OCI-LY1 (cell line): ENCODE data around the gene FNTB.

Source experiments
- H2AFZ ChIP-seq: fragments of 200-600 bp; sonication (generic), shearing (Covaris generic); 2 replicates; pipeline ENCODE4 v1.6.0; 2014; ENCODE audit warnings: antibody characterized with exemption, mild to moderate bottlenecking, low read length
- H3F3A ChIP-seq: fragments of 200-600 bp; sonication (generic), shearing (Covaris generic); 2 replicates; pipeline ENCODE4 v1.6.0; 2014; ENCODE audit warnings: mild to moderate bottlenecking, antibody characterized with exemption, low read length, moderate library complexity; ENCODE audit not compliant: insufficient read depth
- H3K27ac ChIP-seq: fragments of 200-600 bp; sonication (generic); 2 replicates; pipeline ENCODE4 v1.5.1; 2014; ENCODE audit warnings: low read length, mixed run types, mild to moderate bottlenecking, low read depth; ENCODE audit not compliant: poor library complexity, severe bottlenecking
- H3K27me3 ChIP-seq: fragments of 200-600 bp; sonication (generic); 2 replicates; pipeline ENCODE4 v1.6.0; 2014; ENCODE audit warnings: antibody characterized with exemption, mild to moderate bottlenecking, low read length, moderate library complexity; ENCODE audit not compliant: insufficient read depth
- H3K36me3 ChIP-seq: fragments of 200-600 bp; sonication (generic); 2 replicates; pipeline ENCODE4 v1.6.1; 2014; ENCODE audit warnings: mild to moderate bottlenecking, antibody characterized with exemption, low read length, moderate library complexity, mixed read lengths; ENCODE audit not compliant: insufficient read depth
- H3K4me1 ChIP-seq: fragments of 200-600 bp; sonication (generic); 2 replicates; pipeline ENCODE4 v1.5.1; 2014; ENCODE audit warnings: mild to moderate bottlenecking, low read length, moderate library complexity; ENCODE audit not compliant: insufficient read depth, severe bottlenecking
- H3K4me2 ChIP-seq: fragments of 200-600 bp; sonication (generic), shearing (Covaris generic); 2 replicates; pipeline ENCODE4 v1.6.1; 2014; ENCODE audit warnings: low read length
- H3K4me3 ChIP-seq: fragments of 200-600 bp; sonication (generic); 2 replicates; pipeline ENCODE4 v1.5.1; 2014; ENCODE audit warnings: low read length, low read depth, mild to moderate bottlenecking, mixed read lengths; ENCODE audit not compliant: poor library complexity, severe bottlenecking
- H3K79me2 ChIP-seq: fragments of 200-600 bp; shearing (Covaris generic); 2 replicates; pipeline ENCODE4 v1.6.1; 2016; ENCODE audit warnings: mixed run types, low read length, mixed read lengths; ENCODE audit not compliant: insufficient read depth
- H3K9ac ChIP-seq: fragments of 200-600 bp; sonication (generic), shearing (Covaris generic); 2 replicates; pipeline ENCODE4 v1.6.1; 2014; ENCODE audit warnings: mild to moderate bottlenecking, low read length, mixed read lengths
- H3K9me2 ChIP-seq: fragments of 200-600 bp; sonication (generic), shearing (Covaris generic); 2 replicates; pipeline ENCODE4 v1.6.1; 2014; ENCODE audit warnings: low read depth, mild to moderate bottlenecking, low read length, mixed read lengths
- H3K9me3 ChIP-seq: fragments of 200-600 bp; shearing (Covaris generic); 2 replicates; pipeline ENCODE4 v1.6.1; 2014; ENCODE audit warnings: low read length, mixed read lengths
- H4K20me1 ChIP-seq: fragments of 200-600 bp; sonication (generic), shearing (Covaris generic); 2 replicates; pipeline ENCODE4 v1.6.0; 2016; ENCODE audit warnings: mild to moderate bottlenecking, low read length; ENCODE audit not compliant: insufficient read depth
- EZH2 ChIP-seq: fragments of 200-600 bp; sonication (generic), shearing (Covaris generic); IDR thresholded peaks from 2 replicates; pipeline ENCODE4 v1.8.0; 2017; ENCODE audit warnings: borderline replicate concordance, mixed run types, mild to moderate bottlenecking, antibody characterized with exemption, low read length, moderate library complexity, mixed read lengths
- TF ChIP-seq, protein P1 (sequence below): fragments of 200-600 bp; sonication (generic), shearing (Covaris generic); IDR thresholded peaks from 2 replicates; pipeline ENCODE4 v1.5.1; 2017; ENCODE audit warnings: mild to moderate bottlenecking, antibody characterized with exemption, low read length, moderate library complexity, mixed read lengths

FNTB gene

DNA sequence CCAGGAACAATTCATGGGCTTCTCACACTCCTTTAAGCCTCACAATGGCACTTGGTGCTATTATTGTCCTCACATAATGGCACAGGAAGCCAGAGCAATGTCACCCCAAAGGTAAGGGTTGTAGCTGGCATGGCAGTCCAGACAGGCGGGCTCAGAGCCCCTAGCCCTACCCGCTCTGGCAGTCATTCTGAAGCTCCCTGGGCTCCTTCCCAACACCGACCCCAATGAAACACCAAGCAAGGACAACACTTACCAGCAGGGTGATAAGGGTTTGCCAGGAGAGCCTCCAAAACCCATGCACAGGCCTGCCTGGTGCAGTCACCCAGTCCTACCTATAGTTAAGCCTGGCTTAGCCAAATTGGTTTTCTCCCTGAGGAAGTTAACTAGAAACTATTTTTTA lies 84.8 kb downstream of the FNTB start:
- no peaks in the 10 kb centered on the region for H4K20me1 ChIP-seq
- no peaks in the 10 kb centered on the region for H3K9me2 ChIP-seq
- no peak overlapping the region for H3K4me3 ChIP-seq
- H3K9me3 ChIP-seq = no peaks in the 10 kb centered on the region
- no peak overlapping the region for H3K4me2 ChIP-seq
- TF ChIP-seq, protein P1, sequence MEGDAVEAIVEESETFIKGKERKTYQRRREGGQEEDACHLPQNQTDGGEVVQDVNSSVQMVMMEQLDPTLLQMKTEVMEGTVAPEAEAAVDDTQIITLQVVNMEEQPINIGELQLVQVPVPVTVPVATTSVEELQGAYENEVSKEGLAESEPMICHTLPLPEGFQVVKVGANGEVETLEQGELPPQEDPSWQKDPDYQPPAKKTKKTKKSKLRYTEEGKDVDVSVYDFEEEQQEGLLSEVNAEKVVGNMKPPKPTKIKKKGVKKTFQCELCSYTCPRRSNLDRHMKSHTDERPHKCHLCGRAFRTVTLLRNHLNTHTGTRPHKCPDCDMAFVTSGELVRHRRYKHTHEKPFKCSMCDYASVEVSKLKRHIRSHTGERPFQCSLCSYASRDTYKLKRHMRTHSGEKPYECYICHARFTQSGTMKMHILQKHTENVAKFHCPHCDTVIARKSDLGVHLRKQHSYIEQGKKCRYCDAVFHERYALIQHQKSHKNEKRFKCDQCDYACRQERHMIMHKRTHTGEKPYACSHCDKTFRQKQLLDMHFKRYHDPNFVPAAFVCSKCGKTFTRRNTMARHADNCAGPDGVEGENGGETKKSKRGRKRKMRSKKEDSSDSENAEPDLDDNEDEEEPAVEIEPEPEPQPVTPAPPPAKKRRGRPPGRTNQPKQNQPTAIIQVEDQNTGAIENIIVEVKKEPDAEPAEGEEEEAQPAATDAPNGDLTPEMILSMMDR = no peak
- TF ChIP-seq EZH2 = no peak
- no peak overlapping the region for H3K9ac ChIP-seq
- no peaks in the 10 kb centered on the region for H3K79me2 ChIP-seq
- peaks cover 29% of the 10 kb centered on the region for H3K4me1 ChIP-seq
- no peak overlapping the region for H3K27ac ChIP-seq
- peaks cover 28% of the 10 kb centered on the region for H3K36me3 ChIP-seq
- no peaks in the 10 kb centered on the region for H3F3A ChIP-seq
- no peak overlapping the region for H2AFZ ChIP-seq
- H3K27me3 ChIP-seq = no peaks in the 10 kb centered on the region

DNA sequence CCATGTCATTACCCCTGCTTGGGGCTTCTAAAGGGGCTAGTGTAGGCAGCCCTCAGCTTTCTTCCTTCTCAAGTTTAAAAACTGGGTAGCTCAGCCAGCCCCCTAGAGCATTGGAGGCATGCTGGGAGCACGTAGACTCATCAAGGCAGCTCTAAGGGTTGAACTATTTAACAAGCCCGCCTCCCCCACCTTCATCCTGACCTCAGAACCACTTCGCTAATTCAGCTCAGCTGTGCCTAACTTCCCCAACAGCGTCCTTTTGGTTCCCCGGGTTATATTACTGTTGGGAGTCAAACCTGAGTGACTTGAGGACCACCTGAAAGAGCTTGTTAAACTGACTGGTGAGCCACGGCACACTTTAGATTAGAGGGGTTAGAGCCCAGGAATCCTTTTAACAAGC lies 85.6 kb downstream of the FNTB start:
- no peak overlapping the region for H3K4me3 ChIP-seq
- TF ChIP-seq, protein P1 = no peak
- TF ChIP-seq EZH2 = no peak

DNA sequence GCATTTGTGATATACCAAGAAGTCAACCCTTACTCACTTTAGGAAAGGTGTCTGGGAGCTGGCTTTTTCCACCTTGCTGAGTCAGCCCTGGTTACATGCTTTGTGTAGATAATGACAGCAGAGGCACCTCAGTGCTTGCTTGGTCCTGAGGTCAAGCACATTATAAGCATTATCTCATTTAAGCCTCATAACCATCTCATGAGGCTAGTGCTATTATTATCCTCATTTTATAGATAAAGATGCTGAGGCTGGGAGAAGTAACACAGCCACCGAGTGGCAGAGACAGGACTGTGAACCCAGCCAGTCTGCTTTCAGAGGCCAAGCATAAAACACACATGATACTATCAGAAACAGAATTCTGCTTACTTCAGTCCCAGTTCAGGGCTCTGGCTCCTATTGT lies 86.2 kb downstream of the FNTB start:
- Histone ChIP-seq H3F3A (no peaks in the 10 kb centered on the region), H3K27me3 (no peaks in the 10 kb centered on the region), H3K9me3 (no peaks in the 10 kb centered on the region), H3K27ac (peak overlapping the region; percentile 19), H2AFZ (no peak overlapping the region), H3K4me1 (peaks cover 29% of the 10 kb centered on the region), H3K9ac (no peak overlapping the region), H3K4me2 (no peak overlapping the region), H3K36me3 (peaks cover 41% of the 10 kb centered on the region), H3K79me2 (no peaks in the 10 kb centered on the region), H4K20me1 (no peaks in the 10 kb centered on the region), H3K4me3 (no peak overlapping the region), H3K9me2 (no peaks in the 10 kb centered on the region)
- no peak for TF ChIP-seq EZH2
- TF ChIP-seq, protein P1 = no peak

More for the DNA sequence above, 85.6 kb downstream of the FNTB start:
- H4K20me1 ChIP-seq = no peaks in the 10 kb centered on the region
- peaks cover 35% of the 10 kb centered on the region for H3K36me3 ChIP-seq
- H2AFZ ChIP-seq = no peak overlapping the region
- no peaks in the 10 kb centered on the region for H3K27me3 ChIP-seq
- H3K4me2 ChIP-seq = no peak overlapping the region
- peaks cover 29% of the 10 kb centered on the region for H3K4me1 ChIP-seq
- H3K9me2 ChIP-seq = no peaks in the 10 kb centered on the region
- peak overlapping the region; percentile 19 for H3K27ac ChIP-seq
- no peak overlapping the region for H3K9ac ChIP-seq
- no peaks in the 10 kb centered on the region for H3K79me2 ChIP-seq
- H3F3A ChIP-seq = no peaks in the 10 kb centered on the region
- H3K9me3 ChIP-seq = no peaks in the 10 kb centered on the region
